ENCODE results near the gene PAQR4. TPM values are rescaled to one million over a fixed set of nuclear protein-coding genes. Genes with fewer than 3 reads are reported as not detected.
A peak's percentile ranks its signal among the peaks of the same experiment; 100 is the strongest.
"Not testable (repeated sequence)": the region's sequence is repeated elsewhere in the genome, so short reads cannot be mapped to it uniquely, and the experiment has no call there.

The PAQR4 gene
- polyA plus RNA-seq = 10 to 100 TPM in 1 of 2 donors, 1 to 10 TPM in 1; 9.6 to 18.8 TPM

GRCh38 chr16:2968738-2969544 is at the start of gene PAQR4:
Gene PAQR4 (plus strand): TSS chr16:2969348. CDS start chr16:2969675, 327 bp downstream.
- Histone ChIP-seq H3K9me3 (ENCODE audit: control insufficient read depth in 2 of 2, insufficient read depth in 1 of 2, low read depth in 1 of 2, low read length in 1 of 2) (no peaks in the 10 kb centered on the region), H3K4me3 (ENCODE audit: low read depth in 1 of 2, low read length in 2 of 2) (peak within 1 kb of the TSS; percentile 62), H3K27me3 (ENCODE audit: control insufficient read depth in 1 of 2, insufficient read depth in 2 of 2, low read length in 2 of 2) (peaks cover 0 to 9% of the 10 kb centered on the region in 2 donors), H3K36me3 (ENCODE audit: control insufficient read depth in 2 of 2, insufficient read depth in 2 of 2, low read length in 1 of 2) (peaks cover 0 to 2% of the 10 kb centered on the region in 2 donors), H3K27ac (ENCODE audit: low read depth in 2 of 2, low read length in 1 of 2) (peak within 1 kb of the TSS in 1 of 2 donors; percentile 65), H3K4me1 (ENCODE audit: control insufficient read depth in 2 of 2, insufficient read depth in 2 of 2, low read length in 1 of 2) (peaks cover 14 to 25% of the 10 kb centered on the region in 2 donors)
- WGBS, 2 donors = 1% methylated on average over 79 to 98 of the region's 98 CpGs

DNA sequence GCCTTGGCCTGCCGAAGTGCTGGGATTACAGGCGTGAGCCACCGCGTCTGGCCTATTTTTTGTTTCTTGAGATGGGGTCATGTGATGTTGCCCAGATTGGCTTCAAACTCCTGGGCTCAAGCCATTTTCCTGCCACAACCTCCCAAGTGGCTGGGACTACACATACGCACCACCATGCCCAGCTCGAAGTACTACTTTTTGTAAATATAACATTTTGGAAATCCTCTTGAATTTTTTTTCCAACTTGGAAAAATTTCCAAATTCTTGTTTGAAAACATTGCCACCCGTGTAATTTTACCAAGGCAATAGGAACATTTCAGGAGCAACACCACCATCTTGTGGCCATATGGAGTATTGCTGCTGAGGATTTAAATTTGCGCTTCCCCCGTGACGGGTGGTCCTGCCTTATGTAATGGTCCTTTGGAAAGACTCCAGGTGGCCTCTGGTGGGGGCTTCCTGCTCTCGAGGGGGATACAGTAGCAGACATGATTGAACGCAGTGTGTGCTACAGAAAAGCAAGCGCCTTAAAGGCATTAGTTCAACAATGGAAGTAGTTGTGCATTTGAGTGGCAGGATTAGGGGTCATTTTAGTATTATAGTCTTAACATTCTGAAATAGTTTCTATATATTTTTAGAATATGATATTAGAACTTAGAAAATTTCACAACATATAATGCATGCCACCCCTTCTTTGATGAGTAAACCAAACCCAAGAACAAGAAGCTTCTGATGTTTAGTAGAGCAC is 49.5 kb upstream of the PAQR4 start:
- Histone ChIP-seq H3K27ac (ENCODE audit: low read depth in 2 of 2, low read length in 1 of 2) (peak overlapping the region; percentile 73 to 78), H3K36me3 (ENCODE audit: control insufficient read depth in 2 of 2, insufficient read depth in 2 of 2, low read length in 1 of 2) (no peaks in the 10 kb centered on the region), H3K9me3 (ENCODE audit: control insufficient read depth in 2 of 2, insufficient read depth in 1 of 2, low read depth in 1 of 2, low read length in 1 of 2) (no peaks in the 10 kb centered on the region), H3K27me3 (ENCODE audit: control insufficient read depth in 1 of 2, insufficient read depth in 2 of 2, low read length in 2 of 2) (no peaks in the 10 kb centered on the region), H3K4me1 (ENCODE audit: control insufficient read depth in 2 of 2, insufficient read depth in 2 of 2, low read length in 1 of 2) (peaks cover 0 to 4% of the 10 kb centered on the region in 2 donors), H3K4me3 (ENCODE audit: low read depth in 1 of 2, low read length in 2 of 2) (no peak overlapping the region)
- WGBS, 2 donors = 9 to 10% methylated on average over 13 of the region's 13 CpGs

DNA sequence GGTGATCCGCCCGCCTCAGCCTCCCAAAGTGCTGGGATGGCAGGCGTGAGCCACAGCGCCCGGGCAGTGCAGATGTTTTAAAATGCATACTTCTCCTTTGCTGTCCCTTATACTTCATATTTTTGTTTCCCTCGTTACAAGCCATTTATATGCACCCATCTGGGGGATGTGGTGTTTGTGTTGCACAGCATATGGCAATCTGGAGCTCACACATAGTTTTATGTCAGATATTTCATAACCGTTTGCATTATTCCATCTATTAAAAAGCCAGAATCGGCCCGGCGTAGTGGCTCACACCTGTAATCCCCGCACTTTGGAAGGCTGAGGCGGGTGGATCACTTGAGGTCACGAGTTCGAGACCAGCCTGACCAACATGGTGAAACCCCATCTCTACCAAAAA is 45.7 kb upstream of the PAQR4 start:
- Histone ChIP-seq H3K36me3 (ENCODE audit: control insufficient read depth in 2 of 2, insufficient read depth in 2 of 2, low read length in 1 of 2) (no peaks in the 10 kb centered on the region), H3K9me3 (ENCODE audit: control insufficient read depth in 2 of 2, insufficient read depth in 1 of 2, low read depth in 1 of 2, low read length in 1 of 2) (no peaks in the 10 kb centered on the region), H3K27ac (ENCODE audit: low read depth in 2 of 2, low read length in 1 of 2) (no peak overlapping the region), H3K4me1 (ENCODE audit: control insufficient read depth in 2 of 2, insufficient read depth in 2 of 2, low read length in 1 of 2) (peaks cover 0 to 9% of the 10 kb centered on the region in 2 donors), H3K4me3 (ENCODE audit: low read depth in 1 of 2, low read length in 2 of 2) (no peak overlapping the region), H3K27me3 (ENCODE audit: control insufficient read depth in 1 of 2, insufficient read depth in 2 of 2, low read length in 2 of 2) (no peaks in the 10 kb centered on the region)
- 95% methylated on average over 14 of the region's 14 CpGs for WGBS, 2 donors

DNA sequence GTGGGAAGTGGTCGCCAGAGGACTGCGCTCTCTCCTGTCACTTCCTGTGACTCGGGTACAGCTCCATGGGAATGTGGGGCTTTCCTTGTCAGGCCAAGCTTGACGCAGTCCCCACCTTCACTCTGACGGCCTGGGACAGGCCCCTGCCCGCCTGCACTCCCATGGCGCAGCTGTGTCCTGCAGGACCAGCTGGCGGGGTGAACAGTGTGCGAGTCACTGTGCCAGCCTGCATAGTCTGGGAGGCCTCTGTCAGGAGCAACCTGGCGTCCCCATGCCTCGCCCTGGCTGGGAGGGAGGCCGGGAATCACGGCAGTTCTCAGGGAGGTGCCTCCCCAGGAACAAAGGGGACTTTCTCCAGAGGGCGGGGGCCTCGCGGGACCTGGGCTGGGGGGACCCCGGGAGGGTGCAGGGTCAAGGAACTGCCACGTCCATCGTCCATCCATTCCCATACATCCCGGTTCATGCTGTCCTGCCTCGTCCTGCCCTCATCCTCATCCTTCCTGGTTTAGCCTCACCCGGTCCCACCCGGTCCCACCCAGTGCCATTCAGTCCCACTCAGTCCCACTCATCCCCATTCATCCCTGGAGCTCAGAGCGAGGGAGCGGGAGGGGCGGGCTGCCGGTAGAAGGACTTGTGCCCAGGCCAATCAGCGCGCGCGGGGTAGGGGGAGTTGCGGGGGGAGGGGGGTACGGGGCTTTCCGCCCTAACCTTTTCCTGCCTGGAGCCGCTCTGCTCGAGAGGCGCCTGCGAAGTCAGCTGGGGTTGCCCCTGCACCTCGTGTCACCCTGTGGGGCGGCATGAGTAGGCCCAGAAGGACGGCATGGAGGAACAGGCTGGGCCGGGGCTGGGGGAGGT is 44.0 kb upstream of the PAQR4 start:
- no peaks in the 10 kb centered on the region for H3K9me3 ChIP-seq (ENCODE audit: control insufficient read depth in 2 of 2, insufficient read depth in 1 of 2, low read depth in 1 of 2, low read length in 1 of 2)
- peaks cover 0 to 9% of the 10 kb centered on the region in 2 donors for H3K4me1 ChIP-seq (ENCODE audit: control insufficient read depth in 2 of 2, insufficient read depth in 2 of 2, low read length in 1 of 2)
- 61 to 63% methylated on average over 38 to 42 of the region's 42 CpGs for WGBS, 2 donors
- no peak overlapping the region for H3K4me3 ChIP-seq (ENCODE audit: low read depth in 1 of 2, low read length in 2 of 2)
- H3K27me3 ChIP-seq (ENCODE audit: control insufficient read depth in 1 of 2, insufficient read depth in 2 of 2, low read length in 2 of 2) = no peaks in the 10 kb centered on the region
- H3K27ac ChIP-seq (ENCODE audit: low read depth in 2 of 2, low read length in 1 of 2) = peak overlapping the region in 1 of 2 donors; percentile 13
- peaks cover 0 to 7% of the 10 kb centered on the region in 2 donors for H3K36me3 ChIP-seq (ENCODE audit: control insufficient read depth in 2 of 2, insufficient read depth in 2 of 2, low read length in 1 of 2)

DNA sequence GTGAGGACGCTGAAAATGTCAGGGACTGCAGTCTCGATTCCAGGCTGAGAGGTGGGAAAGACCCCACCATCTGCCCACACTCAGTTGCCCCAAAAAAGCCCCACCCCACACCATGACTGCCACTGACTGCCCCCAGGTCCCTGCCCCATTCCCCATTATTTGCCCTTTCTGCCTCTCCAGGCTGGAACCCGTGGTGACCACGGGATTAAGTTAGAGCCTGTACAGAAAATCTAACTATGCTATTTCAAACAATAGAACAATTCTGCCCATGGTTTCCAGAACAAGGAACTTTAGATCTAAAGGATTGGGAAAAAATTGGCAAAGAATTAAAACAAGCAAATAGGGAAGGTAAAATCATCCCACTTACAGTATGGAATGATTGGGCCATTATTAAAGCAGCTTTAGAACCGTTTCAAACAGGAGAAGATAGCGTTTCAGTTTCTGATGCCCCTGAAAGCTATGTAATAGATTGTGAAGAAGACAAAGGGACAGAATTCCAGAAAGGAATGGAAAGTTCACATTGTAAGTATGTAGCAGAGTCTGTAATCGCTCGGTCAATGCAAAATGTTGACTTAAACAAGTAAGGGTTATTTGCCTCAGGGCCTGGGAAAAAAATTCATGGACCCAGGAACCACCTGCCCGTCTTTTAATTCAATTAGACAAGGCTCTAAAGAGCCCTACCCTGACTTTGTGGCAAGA is 43.0 kb upstream of the PAQR4 start:
- 63 to 73% methylated on average over 9 of the region's 9 CpGs for WGBS, 2 donors
- no peaks in the 10 kb centered on the region for H3K9me3 ChIP-seq (ENCODE audit: control insufficient read depth in 2 of 2, insufficient read depth in 1 of 2, low read depth in 1 of 2, low read length in 1 of 2)
- H3K4me1 ChIP-seq (ENCODE audit: control insufficient read depth in 2 of 2, insufficient read depth in 2 of 2, low read length in 1 of 2) = peaks cover 0 to 9% of the 10 kb centered on the region in 2 donors
- no peaks in the 10 kb centered on the region for H3K27me3 ChIP-seq (ENCODE audit: control insufficient read depth in 1 of 2, insufficient read depth in 2 of 2, low read length in 2 of 2)
- H3K27ac ChIP-seq (ENCODE audit: low read depth in 2 of 2, low read length in 1 of 2) = no peak overlapping the region
- H3K36me3 ChIP-seq (ENCODE audit: control insufficient read depth in 2 of 2, insufficient read depth in 2 of 2, low read length in 1 of 2) = peaks cover 0 to 14% of the 10 kb centered on the region in 2 donors
- H3K4me3 ChIP-seq (ENCODE audit: low read depth in 1 of 2, low read length in 2 of 2) = no peak overlapping the region

GRCh38 chr16:2926650-2926999 is 42.5 kb upstream of the PAQR4 start:
- WGBS, 2 donors = 68 to 71% methylated on average over 5 of the region's 5 CpGs
- H3K4me1 ChIP-seq (ENCODE audit: control insufficient read depth in 2 of 2, insufficient read depth in 2 of 2, low read length in 1 of 2) = peaks cover 0 to 9% of the 10 kb centered on the region in 2 donors
- H3K4me3 ChIP-seq (ENCODE audit: low read depth in 1 of 2, low read length in 2 of 2) = no peak overlapping the region
- no peaks in the 10 kb centered on the region for H3K27me3 ChIP-seq (ENCODE audit: control insufficient read depth in 1 of 2, insufficient read depth in 2 of 2, low read length in 2 of 2)
- H3K9me3 ChIP-seq (ENCODE audit: control insufficient read depth in 2 of 2, insufficient read depth in 1 of 2, low read depth in 1 of 2, low read length in 1 of 2) = no peaks in the 10 kb centered on the region
- H3K36me3 ChIP-seq (ENCODE audit: control insufficient read depth in 2 of 2, insufficient read depth in 2 of 2, low read length in 1 of 2) = peaks cover 0 to 14% of the 10 kb centered on the region in 2 donors
- H3K27ac ChIP-seq (ENCODE audit: low read depth in 2 of 2, low read length in 1 of 2) = no peak overlapping the region

- WGBS, 2 donors = 6% methylated on average over 19 of the region's 19 CpGs
- Histone ChIP-seq H3K4me3 (ENCODE audit: low read depth in 1 of 2, low read length in 2 of 2) (no peak overlapping the region), H3K4me1 (ENCODE audit: control insufficient read depth in 2 of 2, insufficient read depth in 2 of 2, low read length in 1 of 2) (peaks cover 0 to 9% of the 10 kb centered on the region in 2 donors), H3K27me3 (ENCODE audit: control insufficient read depth in 1 of 2, insufficient read depth in 2 of 2, low read length in 2 of 2) (no peaks in the 10 kb centered on the region), H3K9me3 (ENCODE audit: control insufficient read depth in 2 of 2, insufficient read depth in 1 of 2, low read depth in 1 of 2, low read length in 1 of 2) (no peaks in the 10 kb centered on the region), H3K27ac (ENCODE audit: low read depth in 2 of 2, low read length in 1 of 2) (no peak overlapping the region), H3K36me3 (ENCODE audit: control insufficient read depth in 2 of 2, insufficient read depth in 2 of 2, low read length in 1 of 2) (peaks cover 0 to 14% of the 10 kb centered on the region in 2 donors)
Measured at GRCh38 chr16:2927010-2927646, 42.0 kb upstream of the PAQR4 start.

DNA sequence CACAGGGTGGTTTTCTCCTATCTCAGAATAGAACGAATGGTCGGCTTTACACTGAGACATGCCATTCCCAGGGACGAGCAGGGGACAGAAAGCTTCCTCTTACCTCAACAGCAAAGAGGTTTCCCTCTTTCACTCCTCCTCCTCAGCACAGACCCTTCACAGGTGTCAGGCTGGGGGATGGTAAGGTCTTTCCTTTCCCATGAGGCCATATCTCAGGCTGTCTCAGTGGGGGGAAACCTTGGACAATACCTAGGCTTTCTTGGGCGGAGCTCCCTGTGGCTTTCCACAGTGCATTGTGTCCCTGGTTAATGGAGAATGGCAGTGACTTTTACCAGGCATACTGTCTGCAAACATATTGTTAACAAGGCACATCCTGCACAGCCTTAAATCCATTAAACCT is 41.0 kb upstream of the PAQR4 start:
- 83 to 92% methylated on average over 4 of the region's 4 CpGs for WGBS, 2 donors
- H3K36me3 ChIP-seq (ENCODE audit: control insufficient read depth in 2 of 2, insufficient read depth in 2 of 2, low read length in 1 of 2) = peaks cover 0 to 15% of the 10 kb centered on the region in 2 donors
- H3K27ac ChIP-seq (ENCODE audit: low read depth in 2 of 2, low read length in 1 of 2); H3K4me1 ChIP-seq (ENCODE audit: control insufficient read depth in 2 of 2, insufficient read depth in 2 of 2, low read length in 1 of 2); H3K9me3 ChIP-seq (ENCODE audit: control insufficient read depth in 2 of 2, insufficient read depth in 1 of 2, low read depth in 1 of 2, low read length in 1 of 2); H3K27me3 ChIP-seq (ENCODE audit: control insufficient read depth in 1 of 2, insufficient read depth in 2 of 2, low read length in 2 of 2); H3K4me3 ChIP-seq (ENCODE audit: low read depth in 1 of 2, low read length in 2 of 2): not testable (repeated sequence)

All from esophagus (tissue), 2 donors.